Activated CD4-positive, alpha-beta T cell treated with anti-CD3 and anti-CD28 coated beads, Interleukin-2, Interleukin-6, amounts not matched to agents 100 ng/mL and 50 ng/mL, durations not matched to agents 16 hours and 8 hours (primary cell): Measurements from ENCODE around the gene WNT9B.

Source experiments
- DNase-seq: peaks from one replicate; pipeline ENCODE4 v3.0.0-alpha.2; 2020

WNT9B gene

GRCh38 chr17:46859996-46860395 is 8.6 kb downstream of the WNT9B start:
- no peak for DNase-seq

- no peak for DNase-seq
Observed at GRCh38 chr17:46862949-46863348, 11.6 kb downstream of the WNT9B start.

GRCh38 chr17:46863383-46864121 is 12.2 kb downstream of the WNT9B start:
- DNase-seq: no peak

GRCh38 chr17:46865100-46865499 is 13.7 kb downstream of the WNT9B start:
- DNase-seq: no peak

- no peak for DNase-seq
Observed at GRCh38 chr17:46866325-46866724, 14.9 kb downstream of the WNT9B start.

GRCh38 chr17:46866747-46867146 is 15.4 kb downstream of the WNT9B start:
- no peak for DNase-seq

- no peak for DNase-seq
Observed at GRCh38 chr17:46868689-46869187, 17.4 kb downstream of the WNT9B start.

GRCh38 chr17:46869296-46869695 is 17.9 kb downstream of the WNT9B start:
- no peak for DNase-seq

- no peak for DNase-seq
Observed at GRCh38 chr17:46869975-46870803, 18.8 kb downstream of the WNT9B start.

GRCh38 chr17:46872421-46872820 is 21.0 kb downstream of the WNT9B start:
- no peak for DNase-seq

- DNase-seq: no peak
Observed at GRCh38 chr17:46873941-46874645, 22.7 kb downstream of the WNT9B start.

GRCh38 chr17:46874906-46875305 is 23.5 kb downstream of the WNT9B start:
- DNase-seq: no peak

- no peak for DNase-seq
Observed at GRCh38 chr17:46875849-46876352, 24.5 kb downstream of the WNT9B start.

GRCh38 chr17:46876353-46876887 is 25.0 kb downstream of the WNT9B start:
- no peak for DNase-seq

GRCh38 chr17:46876926-46877325 is 25.5 kb downstream of the WNT9B start:
- no peak for DNase-seq

- peak; percentile 7 for DNase-seq
Observed at GRCh38 chr17:46877466-46877865, 26.1 kb downstream of the WNT9B start.

- no peak for DNase-seq
Observed at GRCh38 chr17:46878055-46878454, 26.7 kb downstream of the WNT9B start.

- no peak for DNase-seq
Observed at GRCh38 chr17:46879101-46879500, 27.7 kb downstream of the WNT9B start.

GRCh38 chr17:46881015-46881414 is 29.6 kb downstream of the WNT9B start:
- DNase-seq: no peak

GRCh38 chr17:46882666-46883065 is 31.3 kb downstream of the WNT9B start:
- DNase-seq: no peak

GRCh38 chr17:46883871-46884520 is 32.6 kb downstream of the WNT9B start:
- DNase-seq: no peak

GRCh38 chr17:46884552-46884951 is 33.2 kb downstream of the WNT9B start:
- DNase-seq: no peak
